ENCODE data around the gene VAV3.
"Not testable (repeated sequence)": the region's sequence is repeated elsewhere in the genome, so short reads cannot be mapped to it uniquely, and the experiment has no call there.

VAV3 gene

DNA sequence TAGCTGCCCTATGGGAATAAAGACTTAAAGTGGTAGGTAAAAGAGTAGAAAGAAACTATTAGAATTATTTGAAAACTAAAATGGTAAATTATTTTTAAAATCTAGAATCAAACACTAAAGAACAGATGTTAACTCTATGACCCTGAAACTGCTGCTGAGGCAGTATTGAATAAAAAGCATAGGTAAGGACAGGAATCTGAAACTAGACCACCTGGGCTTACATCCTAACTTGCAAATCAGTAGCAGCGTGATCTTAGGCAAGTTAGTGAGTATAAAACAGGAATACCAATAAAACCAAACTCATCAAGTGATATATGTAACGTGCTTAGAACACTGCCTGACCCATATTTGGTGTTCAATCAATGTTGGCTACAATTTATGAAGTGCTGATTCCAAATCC lies 257.9 kb downstream of the VAV3 start:
- no peak for DNase-seq

DNA sequence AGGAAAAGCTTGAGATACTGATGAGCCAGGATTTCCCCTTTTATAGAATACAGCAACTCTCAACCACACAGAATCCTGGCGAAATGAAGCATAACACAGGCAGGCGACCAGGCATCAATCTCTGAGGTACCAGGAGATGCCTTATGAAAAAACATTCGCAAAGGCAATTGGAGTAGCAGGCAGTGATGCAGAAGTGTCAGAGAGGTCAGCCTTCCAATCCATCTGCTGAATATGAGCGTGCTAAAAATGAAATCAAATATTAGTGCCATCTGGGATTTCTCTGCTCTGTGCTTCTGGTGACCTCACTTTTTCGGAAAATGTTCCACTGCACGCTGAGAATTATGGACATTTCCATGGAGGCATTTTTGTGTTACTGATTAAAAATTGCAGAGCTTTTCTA lies 258.8 kb downstream of the VAV3 start:
- DNase-seq, result no peak

DNA sequence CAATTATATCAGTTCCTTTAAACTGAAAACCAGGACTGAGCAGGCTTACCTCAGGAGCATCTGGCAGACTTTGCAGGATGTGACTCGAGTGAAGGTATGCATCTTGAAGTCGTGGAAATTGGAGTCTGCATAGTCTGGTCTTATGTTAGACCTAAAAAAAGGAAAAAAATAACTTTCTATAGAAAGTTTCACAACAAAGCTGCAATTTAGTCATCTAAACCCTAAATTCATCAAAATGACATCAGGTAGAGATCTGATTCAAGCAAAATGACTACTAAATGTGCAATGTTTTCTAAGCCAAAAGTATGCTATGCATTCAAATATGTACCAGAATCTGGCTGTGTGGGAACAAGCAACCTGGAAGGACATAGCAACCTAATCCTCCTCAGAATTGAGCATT lies 260.1 kb downstream of the VAV3 start:
- DNase-seq, result no peak

DNA sequence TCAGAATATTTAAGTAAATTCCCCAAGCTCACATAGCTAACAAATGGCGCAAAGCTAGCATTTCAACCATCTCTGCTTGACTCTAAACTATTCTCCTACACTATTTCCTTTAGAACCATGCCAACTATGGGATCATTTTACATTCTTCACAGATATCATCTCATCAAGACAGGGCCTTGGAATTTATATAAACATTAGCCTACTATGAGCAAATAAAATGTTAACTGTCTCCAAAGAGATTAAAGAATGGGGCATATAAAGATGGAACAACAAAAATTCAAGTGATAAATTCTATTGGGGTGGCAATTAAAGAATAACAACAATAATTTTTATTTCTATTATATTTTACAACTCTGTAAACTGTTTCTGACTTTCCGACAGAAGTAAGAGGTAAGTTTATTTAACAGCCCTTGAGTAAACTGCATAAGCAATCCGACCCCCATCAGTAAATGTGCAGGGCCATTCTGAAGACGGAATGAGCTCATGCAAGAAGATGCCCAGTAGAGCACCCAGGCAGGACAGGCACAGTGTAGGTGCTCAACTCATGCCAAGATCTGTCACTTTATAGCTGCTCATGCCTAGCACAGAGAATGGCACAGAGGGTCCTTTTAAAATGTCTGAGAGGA lies 261.9 kb downstream of the VAV3 start:
- DNase-seq, result no peak

DNA sequence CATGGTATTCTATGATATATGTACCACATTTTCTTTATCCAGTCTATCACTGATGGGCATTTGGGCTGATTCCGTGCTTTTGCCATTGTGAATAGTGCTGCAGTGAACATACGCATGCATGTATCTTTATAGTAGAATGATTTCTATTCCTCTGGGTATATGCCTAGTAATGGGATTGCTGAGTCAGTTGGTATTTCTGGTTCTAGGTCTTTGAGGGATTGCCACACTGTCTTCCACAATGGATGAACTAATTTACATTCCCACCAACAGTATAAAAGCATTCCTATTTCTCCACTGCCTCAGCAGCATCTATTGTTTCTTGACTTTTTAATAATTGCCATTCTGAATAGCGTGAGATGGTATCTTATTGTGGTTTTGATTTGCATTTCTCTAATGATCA lies 264.3 kb downstream of the VAV3 start:
- not testable (repeated sequence) for DNase-seq

DNA sequence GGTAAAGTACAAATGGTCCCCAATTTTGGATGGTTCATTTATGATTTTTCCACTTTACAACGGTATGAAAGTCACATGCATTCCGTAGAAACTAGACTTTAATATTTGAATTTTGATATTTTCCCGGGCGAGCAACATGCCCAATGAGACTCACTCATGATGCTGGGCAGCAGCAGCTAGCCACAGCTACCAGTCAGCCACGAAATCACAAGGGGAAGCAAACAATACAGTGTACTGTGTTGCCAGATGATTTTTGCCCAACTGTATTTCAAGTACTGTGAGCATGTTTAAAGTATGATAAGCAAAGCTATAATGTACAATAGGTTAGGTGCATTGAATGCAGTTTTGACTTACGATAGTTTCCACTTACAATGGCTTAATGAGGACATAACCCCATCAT lies 266.8 kb downstream of the VAV3 start:
- DNase-seq, result no peak

DNA sequence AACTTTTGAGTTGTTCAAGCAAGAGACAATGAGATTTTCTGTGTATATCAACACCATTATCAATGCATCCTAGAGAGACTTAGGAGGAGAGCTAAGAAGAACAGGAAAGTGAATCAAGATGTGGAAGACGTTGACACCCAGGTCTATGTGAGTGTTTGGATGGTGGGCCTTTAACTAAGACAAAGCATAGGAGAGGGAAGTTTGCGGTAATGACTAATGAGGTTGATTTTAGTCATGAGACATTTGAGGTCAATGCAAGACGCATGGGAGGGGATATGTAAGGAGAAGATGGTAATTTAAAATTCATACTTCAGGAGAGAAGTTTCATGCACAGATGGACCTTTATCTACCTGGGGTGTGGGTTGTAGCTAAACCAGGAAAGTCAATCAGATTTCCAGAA lies 269.6 kb downstream of the VAV3 start:
- no peak for DNase-seq

DNA sequence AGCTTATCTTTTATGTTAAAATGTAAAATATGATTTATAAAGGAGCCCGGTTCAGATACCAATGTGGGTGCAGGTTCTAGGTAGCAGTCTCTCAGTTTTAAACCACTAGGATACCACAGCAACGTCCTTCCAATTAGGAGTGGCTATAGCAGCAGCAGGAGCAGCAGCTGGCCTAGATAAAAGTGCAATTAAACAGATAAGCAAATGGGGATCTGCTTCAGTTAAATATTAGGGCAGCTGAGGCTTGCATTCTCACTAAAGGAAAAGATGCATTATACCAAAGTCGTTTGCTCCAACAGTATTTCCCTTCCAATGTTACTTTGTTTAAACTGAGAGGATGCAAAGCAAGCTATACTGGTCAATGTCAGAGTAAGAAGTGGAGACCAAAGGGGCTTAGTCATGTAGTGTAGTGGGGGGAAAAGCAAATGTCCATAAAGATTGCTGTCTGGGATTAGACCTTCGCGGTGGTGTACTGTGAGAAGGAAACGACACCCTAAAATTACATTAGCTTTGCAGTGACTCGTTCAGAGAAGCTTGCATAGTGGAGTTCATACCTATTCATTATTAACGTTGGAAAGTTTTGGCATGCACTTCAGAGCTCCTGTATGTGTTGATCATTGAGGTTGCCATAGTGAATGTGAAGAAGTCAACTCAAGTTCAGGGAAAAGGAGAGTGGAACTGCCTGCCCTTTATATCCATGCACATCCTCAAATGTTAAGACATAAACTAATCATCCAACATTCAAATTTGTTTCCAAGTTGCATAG lies 272.2 kb downstream of the VAV3 start:
- no peak for DNase-seq

DNA sequence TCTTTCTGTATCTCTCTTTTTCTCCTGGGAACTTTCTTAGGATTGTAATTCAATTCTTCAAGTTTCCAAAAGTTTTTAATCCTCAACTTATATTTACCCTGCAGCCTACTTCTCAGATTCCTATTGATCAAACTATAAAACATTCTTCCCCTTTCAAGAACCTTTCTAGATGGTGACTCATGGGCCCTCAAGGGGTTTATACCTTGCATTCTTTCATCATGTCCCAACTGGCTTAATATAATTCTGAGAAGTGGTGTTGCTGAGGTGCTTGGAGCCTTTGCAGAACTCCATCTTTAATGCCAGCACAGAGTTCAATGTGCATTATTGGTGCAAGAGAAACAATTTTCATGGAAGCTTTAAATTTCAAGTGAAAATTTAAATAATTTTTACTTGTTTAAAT lies 273.4 kb downstream of the VAV3 start:
- no peak for DNase-seq

DNA sequence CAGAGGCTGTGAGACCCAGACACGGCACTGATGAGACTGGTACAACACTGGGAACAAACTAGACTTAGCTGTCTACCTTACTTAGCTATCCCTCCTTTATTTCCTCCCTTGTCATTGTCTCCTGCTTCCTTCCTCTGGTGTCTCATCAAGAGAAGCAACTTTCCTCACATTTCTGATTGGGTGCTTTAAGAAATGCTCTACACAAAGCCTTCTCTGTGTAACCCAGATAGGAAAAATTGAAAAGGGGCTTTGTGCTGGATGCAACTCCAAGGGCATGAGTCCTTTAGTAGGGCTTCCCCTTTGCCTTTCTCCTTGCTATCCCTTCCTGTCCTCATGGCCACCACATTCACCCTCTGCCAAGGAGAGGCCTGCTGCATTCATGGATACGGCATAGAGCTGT lies 274.5 kb downstream of the VAV3 start:
- no peak for DNase-seq

DNA sequence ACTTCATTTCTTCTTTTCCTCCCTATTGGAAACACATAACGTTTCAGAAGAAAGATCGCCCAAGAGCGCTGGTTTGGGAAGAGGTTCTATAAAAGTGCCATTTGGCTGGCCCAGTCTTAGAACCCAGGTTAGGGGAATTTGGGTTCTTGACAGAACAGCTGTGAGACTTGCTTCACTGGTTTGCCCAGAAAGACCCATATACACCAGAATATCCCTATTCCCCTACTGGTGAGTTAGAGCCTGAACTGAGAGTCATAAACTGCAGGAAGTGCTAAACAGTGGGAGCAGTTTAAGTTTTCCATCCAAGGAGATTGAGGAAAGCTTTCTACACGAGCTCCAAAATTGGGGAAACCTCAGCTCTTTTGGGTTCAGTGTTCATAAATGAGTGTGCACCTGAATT lies 275.2 kb downstream of the VAV3 start:
- DNase-seq, result no peak

DNA sequence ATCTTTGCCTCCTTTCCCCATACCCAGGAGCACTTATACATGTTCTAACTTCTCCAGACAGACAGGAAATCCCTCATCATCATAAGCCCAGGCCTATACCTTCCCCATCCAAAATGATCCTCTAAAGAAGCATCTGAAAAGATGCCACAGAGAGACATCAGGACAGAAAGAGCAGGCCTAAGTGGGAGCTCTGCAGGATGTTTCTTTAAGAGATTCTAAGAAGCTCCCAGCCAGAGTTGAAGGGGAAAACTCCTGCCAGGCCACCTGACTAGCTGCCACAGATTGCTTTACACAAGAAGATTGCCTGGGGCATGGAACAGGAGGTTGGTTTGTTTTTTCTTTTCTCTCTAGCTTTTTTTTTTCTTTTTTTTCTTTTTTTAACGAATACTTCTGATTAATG lies 275.8 kb downstream of the VAV3 start:
- no peak for DNase-seq

DNA sequence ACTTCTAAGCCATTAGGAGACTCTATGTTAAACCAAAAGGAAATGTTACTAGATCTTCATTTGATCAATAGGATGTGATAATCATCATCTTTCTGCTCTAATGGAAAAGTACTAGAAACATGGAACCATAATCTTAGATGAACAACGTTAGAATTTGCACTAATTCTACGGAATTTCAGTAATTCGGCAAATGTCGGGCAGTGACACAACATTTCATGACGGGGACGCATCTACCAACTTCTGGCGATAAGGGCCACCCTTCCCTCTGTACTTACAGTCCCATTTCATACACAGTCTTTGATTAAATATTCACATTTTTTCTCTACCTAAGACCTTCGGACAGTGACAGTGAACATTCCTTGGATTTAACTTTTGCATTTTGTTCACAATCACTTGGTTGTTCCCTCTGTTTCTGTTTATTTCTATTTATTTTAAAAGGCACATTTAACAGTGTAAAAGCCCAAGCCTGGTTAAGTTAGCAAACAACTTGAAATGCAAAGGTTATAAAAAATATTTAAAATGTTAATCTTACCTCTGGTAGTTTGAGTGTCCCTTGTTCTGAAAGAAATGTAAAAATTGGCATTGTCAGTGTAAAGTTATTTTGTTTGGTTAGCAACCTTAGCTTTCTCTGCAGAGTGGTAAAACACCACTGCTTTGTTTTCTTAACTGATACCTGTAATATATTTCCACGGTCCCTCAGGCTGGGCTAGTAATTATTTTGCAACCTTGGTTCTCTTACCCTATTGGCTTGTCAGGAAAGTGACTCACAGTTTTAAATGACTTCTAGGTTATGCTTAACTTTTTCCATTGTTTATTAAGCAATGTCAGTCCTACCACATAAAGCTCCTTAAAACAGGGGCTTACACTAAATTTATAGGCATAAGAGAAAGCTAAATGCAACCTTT lies 276.9 kb downstream of the VAV3 start:
- DNase-seq, result no peak

DNA sequence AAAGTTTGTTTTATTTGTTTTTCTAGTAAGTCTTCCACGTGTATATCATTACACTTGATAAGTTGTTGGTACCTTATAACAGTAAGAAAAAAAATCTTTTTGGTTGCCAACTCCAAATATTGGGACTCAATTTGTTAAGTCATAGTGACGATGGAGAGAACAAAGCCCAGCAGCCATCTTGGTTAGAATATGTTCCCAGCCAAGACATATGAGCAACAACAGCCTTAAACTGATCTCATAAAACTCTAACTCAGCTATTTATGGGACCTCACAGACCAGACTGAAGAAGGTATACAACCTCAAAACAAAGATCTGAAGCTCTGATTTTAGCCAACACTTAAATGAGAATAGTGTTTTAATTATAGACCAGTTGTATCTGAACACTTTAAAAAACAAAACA lies 281.3 kb downstream of the VAV3 start:
- DNase-seq, result no peak

DNA sequence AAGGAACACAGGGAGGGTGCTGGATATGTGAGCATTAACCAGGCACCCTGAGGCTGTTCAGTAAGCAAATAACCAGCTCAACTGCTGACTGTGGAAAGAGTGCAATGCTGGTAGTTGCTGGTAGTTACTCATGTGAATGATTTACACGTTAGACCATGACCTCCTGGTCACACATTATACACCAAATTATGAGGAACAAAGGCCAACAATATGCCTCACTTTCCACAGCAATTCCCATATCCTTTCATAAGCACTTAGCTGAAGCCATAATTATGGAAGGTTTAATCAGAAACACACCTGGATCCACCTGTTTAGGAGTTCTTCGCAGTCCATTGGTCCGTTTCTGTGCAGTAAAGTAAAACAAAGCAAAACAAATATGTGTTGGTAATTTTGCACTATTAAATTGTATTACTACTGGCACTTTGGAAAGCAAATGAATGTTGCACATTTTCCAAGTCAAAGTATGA lies 281.8 kb downstream of the VAV3 start:
- DNase-seq, result no peak

DNA sequence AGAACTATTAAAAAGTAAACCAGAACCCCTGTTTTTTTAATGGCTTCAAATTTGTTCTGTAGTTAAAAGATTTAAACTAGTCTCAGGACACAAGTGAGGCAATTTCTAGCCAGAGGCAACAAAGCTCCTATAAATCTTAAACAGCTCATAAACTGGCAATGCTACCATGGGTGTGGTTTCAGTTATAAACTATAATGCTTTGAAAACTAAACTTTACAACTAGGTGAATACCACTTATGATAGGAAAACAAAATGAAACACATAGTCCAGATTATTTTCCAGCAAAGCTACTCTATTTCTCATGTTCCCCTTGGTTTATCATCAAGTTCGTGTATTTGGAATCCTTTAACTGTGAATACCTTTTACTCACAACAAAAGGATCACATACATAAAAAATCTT lies 282.5 kb downstream of the VAV3 start:
- no peak for DNase-seq

DNA sequence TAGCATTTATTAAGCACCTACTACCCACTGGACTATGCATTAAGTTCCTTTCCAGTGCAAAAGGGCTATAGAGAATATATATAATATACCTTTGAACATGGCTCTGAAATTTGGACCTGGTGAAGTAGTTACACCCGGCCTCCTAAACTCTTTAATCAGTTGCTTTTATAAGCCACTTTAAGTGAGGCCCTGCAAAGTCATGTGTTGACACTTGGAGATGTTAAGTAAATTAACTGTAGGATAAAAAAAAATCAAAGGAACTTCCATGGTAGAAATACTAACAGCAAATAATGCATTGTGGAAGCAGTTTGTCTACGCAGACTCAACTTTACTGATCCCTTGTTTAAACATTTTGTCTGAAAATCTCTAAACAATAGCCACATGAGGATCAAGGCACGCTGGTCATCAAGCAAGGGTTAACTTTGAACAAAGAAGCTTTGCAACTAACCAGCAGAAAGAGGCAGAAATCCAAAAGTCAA lies 283.9 kb downstream of the VAV3 start:
- DNase-seq, result no peak

DNA sequence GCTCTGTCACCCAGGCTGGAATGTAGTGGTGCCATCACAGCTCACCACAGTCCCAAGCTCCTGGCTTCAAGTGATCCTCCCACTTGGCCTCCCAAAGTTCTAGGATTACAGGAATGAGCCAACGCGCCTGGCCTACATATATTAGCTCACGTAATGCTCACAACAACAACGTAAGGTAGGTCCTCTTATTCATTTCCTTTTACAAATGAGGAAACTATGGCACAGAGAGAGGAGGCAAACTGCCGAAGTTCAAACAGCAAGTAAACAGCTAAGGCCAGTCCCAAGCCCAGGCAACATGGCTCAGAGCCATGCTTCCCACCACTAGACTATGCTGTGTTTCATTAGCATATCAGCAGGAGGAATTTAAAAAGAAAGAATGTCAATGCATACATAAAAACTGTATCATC lies 284.4 kb downstream of the VAV3 start:
- no peak for DNase-seq

DNA sequence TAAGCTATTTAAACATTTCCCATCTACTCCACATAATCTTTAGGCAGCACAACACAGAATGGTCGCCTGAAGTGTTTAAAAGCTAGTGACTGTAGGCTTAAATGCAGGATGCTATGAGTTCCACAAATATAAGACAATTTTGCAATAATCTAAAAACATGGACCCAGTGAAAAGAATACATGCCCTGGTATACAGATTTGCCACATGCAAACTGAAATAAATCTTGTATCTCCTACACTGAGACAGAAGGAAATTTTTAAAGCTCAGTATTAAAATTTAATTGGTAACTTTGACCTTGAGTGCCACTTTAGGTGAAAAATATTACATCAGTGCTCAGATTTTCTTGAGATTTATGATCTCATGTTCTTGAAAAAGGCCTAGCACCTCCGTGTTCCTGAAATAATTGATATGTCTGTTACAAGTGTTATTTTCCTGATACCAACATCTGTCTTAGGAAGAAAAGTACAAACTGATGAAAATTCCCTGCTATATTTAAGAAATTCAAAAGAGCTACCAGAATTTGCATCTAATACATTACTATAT lies 285.5 kb downstream of the VAV3 start:
- DNase-seq, result no peak

DNA sequence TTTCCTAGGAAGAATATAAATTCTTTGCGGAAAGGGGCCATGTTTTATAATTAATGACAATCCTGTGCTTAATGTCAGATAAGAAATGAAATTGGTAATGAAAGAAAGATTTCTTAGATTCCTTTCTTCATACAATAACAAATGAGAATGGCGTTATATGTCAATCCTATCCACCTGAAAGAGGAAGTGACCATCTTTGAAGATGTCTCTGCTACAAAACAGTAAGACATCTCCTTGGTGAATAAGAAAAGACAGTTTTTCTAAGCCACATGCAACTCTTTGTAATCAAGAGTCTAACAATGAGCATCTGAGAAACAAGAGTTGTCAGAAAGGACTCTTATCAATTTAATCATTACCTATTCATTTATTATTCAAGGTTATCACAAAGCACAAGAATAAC lies 286.0 kb downstream of the VAV3 start:
- no peak for DNase-seq

DNA sequence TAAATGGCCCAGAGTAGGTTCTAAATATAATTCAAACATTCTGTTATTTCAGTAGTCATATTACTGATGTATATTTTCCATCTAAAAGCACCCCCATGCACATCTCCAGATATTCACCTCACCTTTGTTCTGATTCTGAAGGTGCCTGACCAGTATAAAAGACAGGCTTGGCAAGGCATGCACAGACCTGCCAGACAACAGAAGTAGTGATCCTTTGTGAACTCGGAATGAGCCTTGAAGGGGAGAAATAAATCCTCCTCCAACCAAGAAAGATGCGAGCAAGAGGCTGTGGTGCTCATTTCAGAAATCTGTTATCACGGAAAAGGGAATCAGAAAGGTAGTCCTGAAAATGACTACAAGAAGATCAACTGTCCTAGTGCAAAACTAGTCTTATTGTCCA lies 287.3 kb downstream of the VAV3 start:
- no peak for DNase-seq

DNA sequence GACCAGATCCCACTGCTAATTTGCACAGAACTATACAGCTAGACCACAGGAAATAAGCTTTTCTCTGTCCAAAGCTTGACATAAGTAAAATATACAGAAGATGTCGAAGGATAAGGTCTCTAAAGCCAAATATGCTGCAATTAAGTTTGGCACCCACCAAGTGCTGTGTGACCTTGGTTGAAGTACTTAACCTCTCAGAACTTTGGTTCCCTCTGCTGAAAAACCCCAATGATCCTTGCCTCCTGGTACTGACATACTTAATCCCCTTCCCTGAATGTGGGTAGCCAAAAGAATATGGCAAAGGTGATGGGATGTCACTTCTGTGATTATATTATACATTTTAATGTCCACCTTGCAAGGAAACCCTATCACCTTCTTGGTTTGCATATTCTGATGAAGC lies 290.5 kb downstream of the VAV3 start:
- DNase-seq, result no peak

DNA sequence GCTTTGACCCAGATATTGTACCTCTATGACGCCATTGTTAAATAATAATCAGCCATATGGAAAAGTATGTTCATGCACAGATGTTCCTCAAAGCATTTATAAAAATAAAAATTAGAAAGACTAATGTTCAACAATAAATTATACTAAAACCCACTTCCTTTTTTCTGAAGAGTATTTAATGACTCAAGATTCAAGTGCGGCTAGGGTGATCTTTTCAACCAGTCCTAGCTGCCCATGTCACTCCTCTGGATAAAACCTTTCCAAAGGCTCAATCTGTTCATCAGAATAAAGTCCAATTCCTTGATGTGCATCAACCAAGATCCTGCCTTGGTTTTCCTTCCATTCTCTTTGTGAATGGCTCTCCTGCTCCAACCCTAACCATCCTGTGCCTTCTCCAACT lies 292.0 kb downstream of the VAV3 start:
- no peak for DNase-seq
